HG02870 (cell line): ENCODE measurements around the gene NFATC4.
A peak's percentile ranks its signal among the peaks of the same experiment; 100 is the strongest.
"Not testable (repeated sequence)": the region's sequence is repeated elsewhere in the genome, so short reads cannot be mapped to it uniquely, and the experiment has no call there.

Source experiments
- ATAC-seq: cut with Tn5 transposase; IDR thresholded peaks from one replicate; pipeline ENCODE4 v1.9.1; 2021; ENCODE audit warnings: mild to moderate bottlenecking, moderate library complexity; ENCODE audit not compliant: unreplicated experiment

NFATC4 gene

DNA sequence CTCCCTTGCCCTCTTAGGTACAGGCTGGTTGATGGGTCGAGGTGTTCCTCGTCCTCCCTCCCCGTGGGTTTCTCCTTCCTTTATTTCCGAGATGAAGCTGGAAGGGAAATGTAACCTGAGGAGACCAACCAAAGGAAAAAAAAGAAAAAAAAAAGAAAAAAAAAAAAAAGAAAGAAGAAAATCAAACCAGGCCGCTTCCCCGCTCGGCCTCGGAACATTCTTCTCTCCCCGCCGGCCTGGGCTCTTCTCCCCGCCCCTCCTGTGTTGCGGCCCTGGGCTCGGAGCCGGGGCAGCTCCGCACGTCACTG lies 1.6 kb upstream of the NFATC4 start:
- no peak for ATAC-seq

DNA sequence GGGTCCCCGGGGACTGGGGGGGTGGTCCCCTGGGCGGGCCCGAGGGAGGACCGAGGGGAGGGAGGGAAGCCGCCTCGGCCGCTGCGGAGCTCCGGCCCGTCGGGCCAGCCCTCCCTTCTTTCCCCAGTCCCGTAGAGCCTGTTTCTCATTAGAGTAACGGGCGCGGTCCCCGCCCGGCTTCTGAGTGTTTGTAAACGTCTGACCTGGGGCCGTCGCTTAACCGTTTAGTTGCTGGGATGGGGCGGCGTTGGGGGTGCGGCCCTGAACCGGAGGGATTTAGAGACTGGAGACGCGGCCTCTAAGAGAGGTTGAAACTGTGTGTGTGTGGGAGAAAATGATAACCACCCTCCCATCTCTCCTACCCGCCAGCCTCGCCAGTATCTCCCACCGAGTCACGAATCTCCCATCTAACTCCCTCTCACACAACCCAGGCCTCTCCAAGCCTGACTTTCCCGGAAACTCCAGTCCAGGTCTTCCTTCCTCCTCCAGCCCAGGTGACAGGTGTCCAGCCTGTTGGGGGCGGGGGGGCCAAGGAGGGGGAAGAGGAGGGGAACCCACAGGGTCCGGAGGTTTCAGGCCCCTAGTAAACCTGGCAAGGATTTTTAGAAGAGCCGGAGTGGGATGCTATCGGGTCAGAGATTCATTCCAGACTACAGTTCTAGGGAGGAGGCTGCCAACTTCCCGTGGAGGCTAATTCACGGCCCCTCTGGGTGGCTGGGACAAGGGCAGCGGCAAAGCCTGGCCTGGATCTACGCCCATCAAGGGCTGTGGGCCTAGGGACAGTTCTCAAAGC lies 1.1 kb upstream of the NFATC4 start:
- peak; percentile 47 for ATAC-seq

DNA sequence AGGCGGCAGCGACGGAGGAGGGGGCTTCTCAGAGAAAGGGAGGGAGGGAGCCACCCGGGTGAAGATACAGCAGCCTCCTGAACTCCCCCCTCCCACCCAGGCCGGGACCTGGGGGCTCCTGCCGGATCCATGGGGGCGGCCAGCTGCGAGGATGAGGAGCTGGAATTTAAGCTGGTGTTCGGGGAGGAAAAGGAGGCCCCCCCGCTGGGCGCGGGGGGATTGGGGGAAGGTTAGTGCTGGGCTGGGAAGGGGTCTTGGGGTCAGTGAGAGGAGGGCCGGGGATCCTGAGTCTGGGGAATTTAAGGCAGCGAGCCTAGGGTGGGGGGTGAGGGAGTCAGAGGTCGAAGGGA lies 203 bp downstream of the NFATC4 start:
- no peak for ATAC-seq

DNA sequence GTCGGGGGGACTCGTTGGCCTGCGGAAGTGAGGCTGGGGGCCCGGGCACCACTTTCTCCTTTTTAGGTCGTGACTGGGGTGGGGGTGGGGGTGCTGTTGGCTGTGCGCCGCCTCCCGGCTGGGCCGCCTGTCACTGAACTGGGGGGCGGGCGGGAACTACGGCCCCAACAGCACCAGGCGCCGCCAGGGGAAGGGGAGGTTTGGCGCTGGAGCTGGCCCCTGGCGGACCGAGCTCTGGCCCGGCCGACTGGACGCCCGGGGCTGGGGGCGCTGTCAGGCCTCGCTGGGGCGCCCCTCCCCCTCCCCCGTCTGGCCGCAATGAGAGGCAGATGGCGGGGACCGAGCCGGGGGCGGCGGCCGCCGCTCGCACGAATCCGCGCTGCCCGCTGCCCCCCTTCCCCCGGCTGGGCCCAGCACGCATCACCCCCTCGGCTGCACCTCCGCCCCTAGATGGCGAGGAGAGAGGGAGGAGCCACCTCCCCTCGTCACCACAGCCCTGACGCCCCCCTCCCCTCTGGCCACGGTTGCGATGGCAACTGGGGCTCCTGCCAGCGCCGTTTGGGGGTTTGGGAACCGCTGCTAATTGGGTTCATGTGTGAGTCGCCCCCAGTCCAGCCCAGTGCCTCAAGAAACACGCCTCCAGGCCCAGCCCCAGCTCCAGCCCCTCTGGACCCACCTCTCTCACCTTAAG lies 723 bp downstream of the NFATC4 start:
- ATAC-seq: no peak

DNA sequence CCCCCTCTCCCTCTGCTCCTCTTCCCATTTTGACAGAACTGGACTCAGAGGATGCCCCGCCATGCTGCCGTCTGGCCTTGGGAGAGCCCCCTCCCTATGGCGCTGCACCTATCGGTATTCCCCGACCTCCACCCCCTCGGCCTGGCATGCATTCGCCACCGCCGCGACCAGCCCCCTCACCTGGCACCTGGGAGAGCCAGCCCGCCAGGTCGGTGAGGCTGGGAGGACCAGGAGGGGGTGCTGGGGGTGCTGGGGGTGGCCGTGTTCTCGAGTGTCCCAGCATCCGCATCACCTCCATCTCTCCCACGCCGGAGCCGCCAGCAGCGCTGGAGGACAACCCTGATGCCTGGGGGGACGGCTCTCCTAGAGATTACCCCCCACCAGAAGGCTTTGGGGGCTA lies 1.5 kb downstream of the NFATC4 start:
- ATAC-seq: no peak

DNA sequence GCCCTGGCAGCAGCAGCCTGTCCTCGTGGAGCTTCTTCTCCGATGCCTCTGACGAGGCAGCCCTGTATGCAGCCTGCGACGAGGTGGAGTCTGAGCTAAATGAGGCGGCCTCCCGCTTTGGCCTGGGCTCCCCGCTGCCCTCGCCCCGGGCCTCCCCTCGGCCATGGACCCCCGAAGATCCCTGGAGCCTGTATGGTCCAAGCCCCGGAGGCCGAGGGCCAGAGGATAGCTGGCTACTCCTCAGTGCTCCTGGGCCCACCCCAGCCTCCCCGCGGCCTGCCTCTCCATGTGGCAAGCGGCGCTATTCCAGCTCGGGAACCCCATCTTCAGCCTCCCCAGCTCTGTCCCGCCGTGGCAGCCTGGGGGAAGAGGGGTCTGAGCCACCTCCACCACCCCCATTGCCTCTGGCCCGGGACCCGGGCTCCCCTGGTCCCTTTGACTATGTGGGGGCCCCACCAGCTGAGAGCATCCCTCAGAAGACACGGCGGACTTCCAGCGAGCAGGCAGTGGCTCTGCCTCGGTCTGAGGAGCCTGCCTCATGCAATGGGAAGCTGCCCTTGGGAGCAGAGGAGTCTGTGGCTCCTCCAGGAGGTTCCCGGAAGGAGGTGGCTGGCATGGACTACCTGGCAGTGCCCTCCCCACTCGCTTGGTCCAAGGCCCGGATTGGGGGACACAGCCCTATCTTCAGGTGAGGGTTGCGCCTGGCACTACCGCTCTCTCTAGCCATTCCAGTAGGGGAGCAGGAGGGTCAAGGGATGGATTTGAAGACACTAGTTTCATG lies 2.1 kb downstream of the NFATC4 start:
- ATAC-seq: no peak

DNA sequence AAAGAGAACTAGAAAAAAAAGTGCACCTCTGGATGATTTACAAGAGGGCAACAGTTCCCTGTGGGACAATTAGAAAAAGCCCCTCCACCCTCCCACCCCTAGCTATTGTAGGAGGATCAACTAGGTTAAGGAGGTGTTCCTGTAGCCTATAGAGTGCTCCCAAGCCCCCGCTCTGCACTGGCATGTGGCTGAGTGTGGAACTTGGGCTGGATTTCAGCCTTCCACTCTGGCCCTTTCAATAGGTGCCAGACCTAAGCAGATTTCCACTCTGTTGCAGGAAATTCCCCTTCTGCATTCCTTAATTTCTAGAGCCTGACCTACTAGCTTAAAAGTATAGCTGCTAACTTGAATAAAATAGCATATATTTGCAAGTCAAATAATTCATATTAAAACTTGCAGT lies 2.8 kb downstream of the NFATC4 start:
- ATAC-seq: no peak

DNA sequence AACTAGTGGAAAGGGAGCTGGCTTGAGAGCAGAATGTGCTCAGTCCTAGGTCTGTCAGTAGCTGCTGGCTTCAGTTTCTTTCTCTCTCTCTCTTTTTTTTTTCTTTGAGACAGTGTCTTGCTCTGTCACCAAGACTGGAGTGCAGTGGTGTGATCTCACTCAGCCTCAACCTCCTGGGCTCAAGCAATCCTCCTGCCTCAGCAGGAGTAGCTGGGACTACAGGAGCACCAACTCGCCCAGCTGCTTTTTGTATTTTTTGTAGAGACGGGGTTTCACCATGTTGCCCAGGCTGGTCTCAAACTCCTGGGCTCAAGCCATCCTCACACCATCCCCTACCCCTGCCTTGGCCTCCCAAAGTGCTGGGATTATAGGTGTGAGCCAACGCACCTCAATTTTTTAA lies 3.6 kb downstream of the NFATC4 start:
- not testable (repeated sequence) for ATAC-seq

DNA sequence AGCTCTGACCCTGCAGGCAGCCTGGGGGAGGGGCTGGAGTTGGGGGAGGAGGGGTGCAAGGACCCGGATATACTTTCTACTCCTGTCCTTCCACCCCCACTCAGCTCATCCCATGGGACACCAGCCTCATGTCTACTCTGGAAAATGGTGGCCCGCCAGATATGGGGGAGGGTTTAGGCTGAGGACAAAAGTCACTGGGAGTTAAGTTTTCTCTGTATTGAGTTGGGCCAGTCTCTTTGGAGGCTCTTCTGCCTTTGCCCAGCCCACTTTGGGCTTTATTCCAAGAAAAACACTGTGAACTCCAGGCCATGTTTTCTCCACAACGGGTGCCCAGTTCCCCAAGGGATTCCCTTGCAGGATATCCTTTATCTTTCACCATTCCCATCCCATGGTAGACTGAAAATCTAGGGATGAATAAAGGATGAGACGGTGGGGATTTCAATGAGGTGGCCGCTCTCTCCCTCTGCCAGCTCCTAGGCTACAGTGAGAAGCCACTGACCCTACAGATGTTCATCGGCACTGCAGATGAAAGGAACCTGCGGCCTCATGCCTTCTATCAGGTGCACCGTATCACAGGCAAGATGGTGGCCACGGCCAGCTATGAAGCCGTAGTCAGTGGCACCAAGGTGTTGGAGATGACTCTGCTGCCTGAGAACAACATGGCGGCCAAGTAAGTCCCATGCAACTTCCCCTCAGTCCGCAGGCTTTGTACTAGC lies 4.9 kb downstream of the NFATC4 start:
- ATAC-seq: no peak

DNA sequence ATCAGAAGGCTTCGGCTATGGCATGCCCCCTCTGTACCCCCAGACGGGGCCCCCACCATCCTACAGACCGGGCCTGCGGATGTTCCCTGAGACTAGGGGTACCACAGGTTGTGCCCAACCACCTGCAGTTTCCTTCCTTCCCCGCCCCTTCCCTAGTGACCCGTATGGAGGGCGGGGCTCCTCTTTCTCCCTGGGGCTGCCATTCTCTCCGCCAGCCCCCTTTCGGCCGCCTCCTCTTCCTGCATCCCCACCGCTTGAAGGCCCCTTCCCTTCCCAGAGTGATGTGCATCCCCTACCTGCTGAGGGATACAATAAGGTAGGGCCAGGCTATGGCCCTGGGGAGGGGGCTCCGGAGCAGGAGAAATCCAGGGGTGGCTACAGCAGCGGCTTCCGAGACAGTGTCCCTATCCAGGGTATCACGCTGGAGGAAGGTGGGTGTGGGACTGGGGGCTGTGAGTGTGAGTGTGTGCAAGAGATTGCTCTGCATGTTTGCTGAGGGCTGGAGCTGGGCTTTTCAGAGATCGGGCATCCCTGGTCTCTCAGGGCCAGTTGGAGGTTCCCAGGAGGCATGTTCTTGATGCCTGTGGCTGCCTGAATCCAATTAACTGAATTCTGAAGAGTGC lies 8.6 kb downstream of the NFATC4 start:
- ATAC-seq: no peak

DNA sequence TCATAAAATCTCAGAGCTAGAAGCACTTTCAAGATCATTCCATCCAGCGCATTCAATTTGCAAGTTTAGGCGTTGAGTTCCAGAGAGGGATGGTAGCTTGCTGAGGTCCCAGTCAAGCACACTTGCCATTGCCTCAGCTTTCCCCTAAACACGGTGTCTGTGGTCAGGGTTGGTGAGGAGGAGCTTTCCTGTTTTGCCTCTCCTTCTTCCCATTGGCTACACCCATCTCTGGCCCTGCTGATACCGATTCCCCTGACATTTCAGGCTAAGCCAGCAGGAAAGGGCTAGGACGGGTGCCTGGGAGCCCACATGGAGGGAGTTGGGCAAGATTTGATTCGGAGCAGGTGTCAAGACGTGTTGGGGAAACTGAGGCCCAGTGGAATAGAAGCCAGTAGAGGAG lies 9.1 kb downstream of the NFATC4 start:
- ATAC-seq: no peak

DNA sequence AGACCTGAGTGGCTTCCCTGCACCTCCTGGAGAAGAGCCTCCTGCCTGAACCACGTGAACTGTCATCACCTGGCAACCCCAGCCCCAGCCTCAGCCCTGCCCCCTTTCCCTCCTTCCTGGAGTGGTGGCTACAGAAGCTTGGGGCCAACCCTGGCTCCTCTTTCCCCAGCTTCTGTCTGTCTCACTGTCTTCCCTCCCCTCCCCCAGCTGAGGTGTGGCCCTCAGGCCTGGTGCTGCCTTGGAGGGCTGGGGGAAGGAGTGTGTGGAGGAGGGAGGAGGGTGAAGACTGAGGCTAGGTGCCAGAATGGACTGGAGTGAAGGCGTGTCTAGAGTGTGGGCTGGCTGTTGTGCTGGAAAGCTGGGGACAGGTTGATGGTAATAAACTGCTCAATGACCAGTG lies 9.7 kb downstream of the NFATC4 start:
- no peak for ATAC-seq

DNA sequence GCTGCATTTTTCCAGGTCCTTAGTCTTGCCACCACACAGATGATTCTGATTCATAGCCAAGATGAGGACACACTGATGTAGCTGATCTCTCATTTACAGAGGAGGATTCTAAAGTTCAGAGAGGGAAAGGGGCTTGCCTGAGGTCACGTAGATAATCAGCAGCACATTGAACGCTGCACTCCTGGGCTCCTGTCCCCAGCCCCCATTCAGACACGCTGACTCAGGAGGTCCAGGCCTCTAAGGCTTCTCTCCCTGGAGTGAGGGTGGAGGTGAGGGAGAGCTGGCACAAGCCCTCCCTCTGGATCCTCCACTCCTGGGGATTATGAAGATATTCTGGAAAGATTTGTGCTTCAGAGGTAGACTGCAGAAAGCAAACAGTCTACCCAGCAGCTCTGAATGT lies 10.3 kb downstream of the NFATC4 start:
- no peak for ATAC-seq

DNA sequence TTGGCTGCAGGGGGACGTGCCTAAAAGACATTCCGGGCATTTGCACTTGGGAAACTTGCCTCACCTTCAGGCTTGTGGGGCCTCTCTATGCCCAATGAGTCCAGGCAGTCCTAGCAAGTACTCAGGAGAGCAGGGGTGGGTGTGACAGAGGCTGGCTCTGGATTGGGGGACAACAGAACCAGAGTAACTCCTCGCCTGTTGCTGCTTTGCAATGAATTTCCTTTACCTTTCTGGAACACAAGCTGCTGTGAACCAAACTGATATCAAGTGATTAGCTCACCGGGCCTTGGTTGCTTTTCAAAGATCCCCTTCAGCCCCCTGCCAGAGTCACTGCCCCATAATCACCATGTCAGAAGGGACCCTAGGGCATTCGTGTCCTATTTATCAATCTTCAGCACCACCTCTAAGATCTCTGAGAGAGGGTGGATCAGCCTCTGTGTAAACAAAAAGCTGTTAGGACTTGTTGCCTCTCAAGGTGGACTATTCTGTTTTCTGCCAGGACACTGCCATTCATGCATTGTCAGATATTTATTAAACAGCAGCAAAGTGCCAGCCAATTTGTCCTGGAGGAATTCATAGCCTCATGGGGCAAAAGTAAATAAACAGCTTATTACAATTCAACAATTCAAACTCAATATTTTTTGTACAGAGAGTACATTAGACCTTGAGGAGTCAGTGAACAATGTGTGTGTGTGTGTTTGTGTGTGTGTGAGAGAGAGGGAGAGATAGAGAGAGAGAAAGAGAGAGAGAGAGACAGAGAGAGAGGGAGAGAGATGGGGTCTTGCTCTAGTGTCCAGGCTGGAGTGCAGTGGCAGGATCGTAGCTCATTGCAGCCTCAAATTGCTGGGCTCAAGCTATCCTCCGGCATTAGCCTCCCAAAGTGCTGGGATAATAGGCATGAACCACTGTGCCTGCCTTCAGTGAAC lies 11.3 kb downstream of the NFATC4 start:
- ATAC-seq: no peak

DNA sequence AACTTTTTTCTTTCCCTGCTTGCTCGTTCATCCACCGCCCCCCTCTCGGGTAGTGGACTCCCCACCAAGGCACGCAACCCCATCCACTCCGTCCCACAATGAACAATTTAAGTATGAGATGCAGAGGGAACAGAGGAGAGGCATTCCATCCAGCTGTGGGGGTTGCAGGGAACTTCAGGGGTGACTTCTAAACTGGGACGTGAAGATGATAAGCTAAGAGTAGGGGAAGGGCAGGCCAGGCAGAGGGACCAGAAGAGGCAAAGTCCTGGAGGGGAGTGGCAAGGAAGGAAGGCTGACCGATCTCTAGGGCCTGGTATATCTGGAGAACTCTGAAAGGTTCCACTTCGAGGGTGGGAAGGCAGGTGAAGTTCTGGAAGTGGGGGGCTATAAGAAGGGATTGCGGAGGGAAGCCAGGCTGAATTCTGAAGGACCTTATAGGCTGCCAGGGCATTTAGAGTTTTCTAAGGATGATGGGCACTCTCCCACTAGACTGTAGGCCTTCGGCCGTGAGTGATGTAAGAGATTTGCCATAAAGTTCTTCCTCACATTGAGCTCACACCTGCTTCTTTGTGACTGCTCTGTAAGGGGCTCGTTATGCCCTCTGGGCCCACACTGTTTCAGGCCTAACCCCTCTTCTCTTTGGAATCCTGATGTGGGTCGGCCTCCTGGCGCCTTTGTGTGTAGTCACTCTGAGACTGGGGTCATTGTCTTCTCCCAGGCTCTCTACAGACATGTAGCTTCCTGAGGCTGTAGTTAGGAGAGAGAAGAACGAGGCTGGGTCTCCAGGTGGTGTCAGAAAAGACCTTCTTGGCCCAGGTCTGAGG lies 12.1 kb downstream of the NFATC4 start:
- no peak for ATAC-seq

DNA sequence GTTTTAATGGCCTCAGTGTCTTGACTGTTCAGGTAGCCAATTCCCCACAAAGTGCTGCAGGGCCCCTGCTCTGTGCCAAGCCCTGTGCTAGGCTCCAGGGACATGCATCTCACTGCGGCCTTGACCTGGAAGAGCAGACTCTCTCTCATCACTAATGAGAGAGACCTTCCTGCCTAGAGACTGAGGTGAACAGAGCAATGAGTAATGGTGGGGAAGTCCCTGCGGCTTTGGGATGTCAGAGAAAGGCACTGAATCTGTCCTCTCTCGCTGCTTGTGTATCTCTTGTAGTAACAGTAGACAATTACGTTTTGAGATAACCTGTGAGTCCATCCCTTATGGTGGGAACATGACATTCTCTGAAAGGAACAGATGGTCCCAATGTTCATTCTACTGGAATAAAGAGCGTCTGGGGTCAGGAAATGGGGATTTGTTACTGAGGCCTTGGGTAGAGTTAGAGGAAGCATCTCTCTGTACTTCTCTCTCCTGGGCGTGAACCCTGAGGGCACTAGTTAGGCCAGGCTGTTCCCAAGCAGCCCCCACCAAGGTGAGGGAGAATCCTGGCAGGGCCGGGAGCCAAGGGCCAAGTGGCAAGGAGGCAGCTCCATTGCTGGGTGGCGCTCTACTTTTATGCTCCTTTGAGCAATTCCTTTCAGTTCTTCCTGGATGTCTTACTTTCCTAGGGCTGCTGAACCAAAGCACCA lies 13.5 kb downstream of the NFATC4 start:
- ATAC-seq: no peak

DNA sequence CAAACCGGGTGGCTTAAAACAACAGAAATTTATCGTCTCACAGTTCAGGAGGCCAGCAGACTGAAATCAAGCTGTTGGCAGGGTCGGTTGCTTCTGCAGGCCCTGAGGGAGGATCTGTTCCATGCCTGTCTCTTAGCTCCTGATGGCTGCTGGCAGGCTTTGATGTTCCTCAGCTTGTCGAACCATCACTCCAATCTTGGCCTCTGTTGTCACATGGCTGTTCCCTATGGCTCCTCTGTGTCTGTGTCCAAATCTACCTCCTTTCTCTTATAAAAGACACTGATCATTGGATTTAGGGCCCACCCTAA lies 14.0 kb downstream of the NFATC4 start:
- ATAC-seq: no peak

DNA sequence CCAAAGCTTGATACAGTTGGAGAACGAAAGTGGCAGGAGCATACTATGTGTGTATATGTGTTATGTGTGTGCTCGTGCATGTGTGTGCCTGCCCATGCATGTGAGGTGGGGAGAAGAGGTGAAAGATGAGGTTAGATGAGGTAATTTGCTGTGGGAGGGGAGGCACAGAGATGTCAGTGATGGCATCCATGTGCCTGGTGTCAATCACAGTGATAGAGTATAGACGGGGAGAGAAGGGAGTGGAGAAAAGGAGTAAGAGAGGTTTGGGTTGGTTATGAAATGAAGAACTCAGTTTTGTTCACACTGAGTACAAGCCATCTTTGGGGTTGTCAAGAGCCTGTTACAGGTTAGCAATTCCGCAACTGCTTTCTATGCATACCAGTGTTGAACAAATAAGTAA lies 16.2 kb downstream of the NFATC4 start:
- no peak for ATAC-seq

DNA sequence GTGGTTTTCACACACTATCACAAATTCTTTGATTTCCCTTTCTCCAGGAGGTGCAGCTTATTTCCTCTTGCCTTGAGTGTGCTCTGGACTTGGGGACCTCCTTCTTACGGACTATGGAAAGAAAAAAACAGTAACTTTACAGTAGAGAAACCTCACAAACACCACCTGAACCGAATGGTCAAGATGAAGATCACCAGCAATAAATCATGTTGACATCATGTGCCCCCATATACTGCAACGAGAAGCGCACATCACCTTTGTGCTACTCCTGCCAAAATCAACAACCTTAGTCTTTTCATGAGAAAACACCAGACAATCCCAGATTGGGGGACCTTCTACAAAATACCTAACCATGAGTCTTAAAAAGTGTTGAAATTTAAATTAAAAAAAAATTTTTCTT lies 17.5 kb downstream of the NFATC4 start:
- no peak for ATAC-seq
